Type B pancreatic cell (in vitro differentiated cells): ENCODE data around the gene ADCK1. TPM values are rescaled to one million over a fixed set of nuclear protein-coding genes. Genes with fewer than 3 reads are reported as not detected.

ENCODE experiments used
- DNase-seq: peaks from one replicate; pipeline ENCODE4 v3.0.0; 2021; ENCODE audit warnings: mixed read lengths; ENCODE audit not compliant: unreplicated experiment; ENCODE audit errors: extremely low spot score
- H3K27ac Mint-ChIP-seq: 2 replicates; pipeline ENCODE4 v1.8.0; 2021; ENCODE audit warnings: mild to moderate bottlenecking, mixed read lengths
- H3K27me3 Mint-ChIP-seq: 2 replicates; pipeline ENCODE4 v1.8.0; 2021; ENCODE audit warnings: mixed read lengths
- H3K36me3 Mint-ChIP-seq: 2 replicates; pipeline ENCODE4 v1.8.0; 2021; ENCODE audit warnings: mixed read lengths
- H3K4me1 Mint-ChIP-seq: one replicate; pipeline ENCODE4 v1.8.0; 2021; ENCODE audit warnings: mixed read lengths; ENCODE audit not compliant: unreplicated experiment
- H3K4me3 Mint-ChIP-seq: 2 replicates; pipeline ENCODE4 v1.8.0; 2021; ENCODE audit warnings: mild to moderate bottlenecking, mixed read lengths
- H3K9me3 Mint-ChIP-seq: 2 replicates; pipeline ENCODE4 v1.8.0; 2021; ENCODE audit warnings: mixed read lengths
- CTCF ChIP-seq: fragments of 200-600 bp; sonication (generic); conservative IDR thresholded peaks from 2 replicates; pipeline ENCODE4 v1.5.0; 2021; ENCODE audit warnings: antibody characterized with exemption, mild to moderate bottlenecking
- total RNA-seq: library from RNA; stranded (reverse); gene quantifications from 2 replicates; pipeline ENCODE4 v1.2.1, GENCODE V29; 2021; ENCODE audit warnings: low replicate concordance

Gene ADCK1
- total RNA-seq, 1 donor from 2014 or later: 9.2 TPM

GRCh38 chr14:77890873-77891272, 91.0 kb downstream of the ADCK1 start:
- peaks cover 21% of the 10 kb centered on the region for H3K36me3 Mint-ChIP-seq
- H3K27me3 Mint-ChIP-seq: no peaks in the 10 kb centered on the region
- peaks cover 6% of the 10 kb centered on the region for H3K9me3 Mint-ChIP-seq
- no peak for DNase-seq
- no peak overlapping the region for H3K27ac Mint-ChIP-seq
- no peak for TF ChIP-seq CTCF
- H3K4me1 Mint-ChIP-seq: no peaks in the 10 kb centered on the region
- H3K4me3 Mint-ChIP-seq: no peak overlapping the region

GRCh38 chr14:77892381-77892871, 92.5 kb downstream of the ADCK1 start:
- Mint-ChIP-seq H3K27me3 (no peaks in the 10 kb centered on the region), H3K4me1 (no peaks in the 10 kb centered on the region), H3K4me3 (no peak overlapping the region), H3K9me3 (peaks cover 6% of the 10 kb centered on the region), H3K36me3 (peaks cover 20% of the 10 kb centered on the region), H3K27ac (no peak overlapping the region)
- no peak for DNase-seq
- no peak for TF ChIP-seq CTCF

GRCh38 chr14:77892890-77893484, 93.1 kb downstream of the ADCK1 start:
- no peak for DNase-seq
- no peaks in the 10 kb centered on the region for H3K4me1 Mint-ChIP-seq
- no peaks in the 10 kb centered on the region for H3K27me3 Mint-ChIP-seq
- no peak overlapping the region for H3K4me3 Mint-ChIP-seq
- H3K27ac Mint-ChIP-seq: no peak overlapping the region
- peaks cover 6% of the 10 kb centered on the region for H3K9me3 Mint-ChIP-seq
- no peak for TF ChIP-seq CTCF
- H3K36me3 Mint-ChIP-seq: peaks cover 15% of the 10 kb centered on the region

- DNase-seq: no peak
- Mint-ChIP-seq H3K9me3 (peaks cover 5% of the 10 kb centered on the region), H3K36me3 (peaks cover 14% of the 10 kb centered on the region), H3K4me1 (peaks cover 2% of the 10 kb centered on the region), H3K27ac (no peak overlapping the region), H3K27me3 (no peaks in the 10 kb centered on the region), H3K4me3 (no peak overlapping the region)
- no peak for TF ChIP-seq CTCF
These were observed 97.5 kb downstream of the ADCK1 start for GRCh38 chr14:77897374-77897773.

GRCh38 chr14:77902811-77903210, 102.9 kb downstream of the ADCK1 start:
- peaks cover 10% of the 10 kb centered on the region for H3K36me3 Mint-ChIP-seq
- no peak for TF ChIP-seq CTCF
- H3K4me3 Mint-ChIP-seq: no peak overlapping the region
- H3K27ac Mint-ChIP-seq: no peak overlapping the region
- no peak for DNase-seq
- H3K9me3 Mint-ChIP-seq: peaks cover 5% of the 10 kb centered on the region
- no peaks in the 10 kb centered on the region for H3K27me3 Mint-ChIP-seq
- peaks cover 22% of the 10 kb centered on the region for H3K4me1 Mint-ChIP-seq
